CD14-positive monocyte (primary cell): Measurements from ENCODE around the gene FAM177A1. TPM values are rescaled to one million over a fixed set of nuclear protein-coding genes. Genes with fewer than 3 reads are reported as not detected.
A peak's percentile ranks its signal among the peaks of the same experiment; 100 is the strongest.

Experiments used
- DNase-seq, 3 donors: peaks; one replicate each; pipeline ENCODE4 v3.0.0-alpha.2; 2011 to 2022
- H2AFZ ChIP-seq: 2 replicates; pipeline ENCODE4 v1.6.0; 2012; ENCODE audit warnings: mild to moderate bottlenecking, low read depth, low read length, inconsistent platforms; ENCODE audit not compliant: insufficient read depth, poor library complexity, severe bottlenecking
- H3K27ac ChIP-seq, 2 donors: 1 replicate in 1 of 2; 2 replicates in 1 of 2; pipeline ENCODE4 v1.5.1; 2012 to 2013; ENCODE audit warnings: low read length in 2 of 2, control low read depth in 1 of 2, inconsistent platforms in 1 of 2, low read depth in 1 of 2, mild to moderate bottlenecking in 1 of 2
- H3K27me3 ChIP-seq, 2 donors: one replicate each; pipeline versions ENCODE4 v1.6.0 to v1.6.1; 2011 to 2013; ENCODE audit warnings: low read length in 2 of 2; ENCODE audit not compliant: control insufficient read depth in 2 of 2, insufficient read depth in 2 of 2
- H3K36me3 ChIP-seq, 2 donors: replicated peaks in 1 of 2; 1 replicate in 1 of 2; 2 replicates in 1 of 2; pipeline versions ENCODE4 v1.5.1 to v1.6.1; 2012 to 2013; ENCODE audit warnings: low read length in 2 of 2, control low read depth in 1 of 2, inconsistent platforms in 1 of 2, mild to moderate bottlenecking in 1 of 2; ENCODE audit not compliant: insufficient read depth in 2 of 2, control insufficient read depth in 1 of 2
- H3K4me1 ChIP-seq, 2 donors: 1 replicate in 1 of 2; 2 replicates in 1 of 2; pipeline versions ENCODE4 v1.5.1 to v1.6.1; 2012 to 2013; ENCODE audit warnings: low read length in 2 of 2, control low read depth in 1 of 2, inconsistent platforms in 1 of 2, mild to moderate bottlenecking in 1 of 2, moderate library complexity in 1 of 2; ENCODE audit not compliant: insufficient read depth in 2 of 2, control insufficient read depth in 1 of 2
- H3K4me2 ChIP-seq: replicated peaks from 2 replicates; pipeline ENCODE3; 2012; ENCODE audit warnings: low read length, moderate library complexity, mild to moderate bottlenecking; ENCODE audit not compliant: poor library complexity, severe bottlenecking; ENCODE audit errors: extremely low read depth
- H3K4me3 ChIP-seq, 3 experiments: fragments of 200-600 bp in 1 of 3; sonication (generic) in 1 of 3; replicated peaks in 1 of 3; 1 replicate in 2 of 3; 2 replicates in 1 of 3; pipeline ENCODE4 v1.5.1; 2011 to 2013; ENCODE audit warnings: low read length in 3 of 3, mild to moderate bottlenecking in 3 of 3, control low read depth in 2 of 3, low read depth in 2 of 3, inconsistent platforms in 1 of 3, moderate library complexity in 1 of 3
- H3K79me2 ChIP-seq: 2 replicates; pipeline ENCODE4 v1.6.0; 2012; ENCODE audit warnings: mild to moderate bottlenecking, control low read depth, inconsistent platforms, low read length, moderate library complexity; ENCODE audit not compliant: insufficient read depth
- H3K9ac ChIP-seq: 2 replicates; pipeline ENCODE4 v1.6.0; 2017; ENCODE audit warnings: low read length, mild to moderate bottlenecking; ENCODE audit not compliant: insufficient read depth, poor library complexity, severe bottlenecking
- H3K9me3 ChIP-seq, 2 donors: replicated peaks in 1 of 2; 1 replicate in 1 of 2; 2 replicates in 1 of 2; pipeline versions ENCODE4 v1.5.1 to v1.6.1; 2012 to 2013; ENCODE audit warnings: low read length in 2 of 2, control low read depth in 1 of 2; ENCODE audit not compliant: control insufficient read depth in 1 of 2, insufficient read depth in 1 of 2
- H4K20me1 ChIP-seq: 2 replicates; pipeline ENCODE4 v1.6.0; 2012; ENCODE audit warnings: mild to moderate bottlenecking, low read length, control low read depth, moderate library complexity; ENCODE audit not compliant: insufficient read depth
- H3K27ac Mint-ChIP-seq, 7 donors: one replicate each; pipeline ENCODE4 v1.8.0; 2020; ENCODE audit warnings: mild to moderate bottlenecking in 7 of 7, mixed read lengths in 7 of 7, moderate library complexity in 6 of 7, inconsistent platforms in 2 of 7
- H3K27me3 Mint-ChIP-seq, 3 donors: one replicate each; pipeline ENCODE4 v1.8.0; 2021 to 2022; ENCODE audit warnings: low read depth in 3 of 3, mild to moderate bottlenecking in 3 of 3, mixed read lengths in 3 of 3, moderate library complexity in 3 of 3, inconsistent platforms in 1 of 3
- H3K36me3 Mint-ChIP-seq, 2 donors: one replicate each; pipeline ENCODE4 v1.8.0; 2020; ENCODE audit warnings: mixed read lengths in 2 of 2, inconsistent platforms in 1 of 2, mild to moderate bottlenecking in 1 of 2
- H3K4me1 Mint-ChIP-seq: one replicate; pipeline ENCODE4 v1.8.0; 2020; ENCODE audit warnings: mild to moderate bottlenecking, mixed read lengths
- H3K4me3 Mint-ChIP-seq, 2 donors: one replicate each; pipeline ENCODE4 v1.8.0; 2020; ENCODE audit warnings: mild to moderate bottlenecking in 2 of 2, mixed read lengths in 2 of 2, moderate library complexity in 1 of 2
- H3K9me3 Mint-ChIP-seq, 7 donors: one replicate each; pipeline ENCODE4 v1.8.0; 2020 to 2022; ENCODE audit warnings: mixed read lengths in 7 of 7, mild to moderate bottlenecking in 6 of 7, moderate library complexity in 6 of 7, inconsistent platforms in 2 of 7
- WGBS: methylation state at CpG from one replicate; pipeline ENCODE4 v1.1.5; 2013; ENCODE audit warnings: missing lambda C conversion rate; ENCODE audit not compliant: insufficient coverage; 5-methylcytosine and 5-hydroxymethylcytosine counted together
- intact Hi-C, 2 donors: fragments of 100-400 bp; cut with micrococcal nuclease; formaldehyde crosslinking; loops; one replicate each; pipeline versions ENCODE4 v1.15.0 to v1.15.1; 2023
- polyA plus RNA-seq, 3 donors: library from polyadenylated mRNA; depleted of rRNA in 1 of 3; unstranded in 2 of 3; stranded (reverse) in 1 of 3; fragments of 300-500 nt in 2 of 3; fragments of >200 nt in 1 of 3; fragmentation: Illumina TruSeq in 2 of 3; gene quantifications; 1 replicate in 2 of 3; 2 replicates in 1 of 3; pipeline ENCODE4 v1.2.3, GENCODE V29; 2012 to 2021
- TF ChIP-seq, protein P1 (sequence below): fragments of 200-600 bp; IDR thresholded peaks from one replicate; pipeline ENCODE4 v1.8.0; 2022; ENCODE audit warnings: antibody characterized with exemption, mild to moderate bottlenecking

Gene FAM177A1
- polyA plus RNA-seq, 3 donors, result 12.5 to 48.1 (median 29.4) TPM

DNA sequence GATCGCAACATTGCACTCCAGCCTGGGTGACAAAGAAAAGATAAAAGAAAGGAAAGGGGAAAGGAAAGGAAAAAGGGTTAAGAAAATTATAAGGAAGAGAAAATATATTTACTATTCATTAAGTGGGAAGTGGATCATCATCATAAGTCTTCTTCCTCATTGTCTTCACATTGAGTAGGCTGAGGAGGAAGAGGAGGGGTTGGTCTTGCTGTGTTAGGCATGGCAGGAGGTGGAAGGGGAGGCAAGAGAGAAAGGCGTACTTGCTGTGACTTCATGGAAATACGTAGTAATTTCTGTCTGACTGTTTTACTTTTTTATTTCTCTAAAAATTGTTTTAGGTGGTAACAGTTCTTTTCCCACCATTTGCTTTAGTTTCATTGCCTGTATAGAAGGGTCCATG is 26.2 kb downstream of the FAM177A1 start:
- Histone ChIP-seq H3K79me2 (no peaks in the 10 kb centered on the region), H3K9me3 (no peaks in the 10 kb centered on the region), H2AFZ (no peak overlapping the region), H3K4me1 (no peaks in the 10 kb centered on the region), H3K27ac (no peak overlapping the region), H3K27me3 (no peaks in the 10 kb centered on the region), H3K36me3 (peaks cover 8 to 39% of the 10 kb centered on the region in 2 donors), H3K4me2 (no peak overlapping the region), H3K9ac (no peak overlapping the region), H3K4me3 (no peak overlapping the region), H4K20me1 (no peaks in the 10 kb centered on the region)
- no peak overlapping the region for H3K4me3 Mint-ChIP-seq
- intact Hi-C loops, result no loop called here
- peak overlapping the region in 1 of 7 donors; percentile 73 for H3K27ac Mint-ChIP-seq
- H3K36me3 Mint-ChIP-seq, result peaks cover 42 to 79% of the 10 kb centered on the region in 2 donors
- peaks cover 3% of the 10 kb centered on the region for H3K4me1 Mint-ChIP-seq
- peaks cover 0 to 7% (median 2%) of the 10 kb centered on the region in 7 donors for H3K9me3 Mint-ChIP-seq
- no peak for DNase-seq
- TF ChIP-seq, protein P1, sequence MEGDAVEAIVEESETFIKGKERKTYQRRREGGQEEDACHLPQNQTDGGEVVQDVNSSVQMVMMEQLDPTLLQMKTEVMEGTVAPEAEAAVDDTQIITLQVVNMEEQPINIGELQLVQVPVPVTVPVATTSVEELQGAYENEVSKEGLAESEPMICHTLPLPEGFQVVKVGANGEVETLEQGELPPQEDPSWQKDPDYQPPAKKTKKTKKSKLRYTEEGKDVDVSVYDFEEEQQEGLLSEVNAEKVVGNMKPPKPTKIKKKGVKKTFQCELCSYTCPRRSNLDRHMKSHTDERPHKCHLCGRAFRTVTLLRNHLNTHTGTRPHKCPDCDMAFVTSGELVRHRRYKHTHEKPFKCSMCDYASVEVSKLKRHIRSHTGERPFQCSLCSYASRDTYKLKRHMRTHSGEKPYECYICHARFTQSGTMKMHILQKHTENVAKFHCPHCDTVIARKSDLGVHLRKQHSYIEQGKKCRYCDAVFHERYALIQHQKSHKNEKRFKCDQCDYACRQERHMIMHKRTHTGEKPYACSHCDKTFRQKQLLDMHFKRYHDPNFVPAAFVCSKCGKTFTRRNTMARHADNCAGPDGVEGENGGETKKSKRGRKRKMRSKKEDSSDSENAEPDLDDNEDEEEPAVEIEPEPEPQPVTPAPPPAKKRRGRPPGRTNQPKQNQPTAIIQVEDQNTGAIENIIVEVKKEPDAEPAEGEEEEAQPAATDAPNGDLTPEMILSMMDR, result no peak
- H3K27me3 Mint-ChIP-seq, result no peaks in the 10 kb centered on the region
- 83% methylated on average over 1 of the region's 3 CpGs for WGBS

DNA sequence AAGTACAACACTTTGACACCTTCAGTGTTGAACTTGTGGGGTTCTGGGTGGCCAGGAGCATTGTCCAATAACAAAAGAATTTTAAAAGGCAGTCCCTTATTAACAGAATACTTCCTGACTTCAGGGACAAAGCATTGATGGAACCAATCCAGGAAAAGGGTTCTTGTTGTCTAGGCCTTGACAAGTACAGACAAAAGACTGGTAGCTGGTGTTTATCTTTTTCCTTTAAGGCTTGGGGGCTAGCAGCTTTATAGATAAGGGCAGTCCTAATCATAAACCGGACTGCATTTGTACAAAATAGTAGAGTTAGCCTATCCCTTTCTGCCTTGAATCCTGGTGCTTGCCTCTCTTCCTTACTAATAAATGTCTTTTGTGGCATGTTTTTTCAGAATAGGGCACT is 27.4 kb downstream of the FAM177A1 start:
- DNase-seq, result no peak
- Histone ChIP-seq H3K9ac (no peak overlapping the region), H3K4me2 (no peak overlapping the region), H3K27me3 (no peaks in the 10 kb centered on the region), H4K20me1 (no peaks in the 10 kb centered on the region), H3K9me3 (no peaks in the 10 kb centered on the region), H2AFZ (no peak overlapping the region), H3K79me2 (no peaks in the 10 kb centered on the region), H3K4me1 (no peaks in the 10 kb centered on the region), H3K36me3 (peaks cover 12 to 35% of the 10 kb centered on the region in 2 donors), H3K27ac (no peak overlapping the region), H3K4me3 (no peak overlapping the region)
- peaks cover 0 to 6% (median 2%) of the 10 kb centered on the region in 7 donors for H3K9me3 Mint-ChIP-seq
- no peak overlapping the region for H3K4me3 Mint-ChIP-seq
- intact Hi-C loops, result no loop called here
- H3K27ac Mint-ChIP-seq, result no peak overlapping the region
- H3K36me3 Mint-ChIP-seq, result peaks cover 36 to 73% of the 10 kb centered on the region in 2 donors
- H3K4me1 Mint-ChIP-seq, result peaks cover 3% of the 10 kb centered on the region
- H3K27me3 Mint-ChIP-seq, result no peaks in the 10 kb centered on the region
- TF ChIP-seq, protein P1, result no peak
- no CpG with 5 or more reads among the region's 1 CpG for WGBS
